Activated CD4-positive, alpha-beta T cell treated with anti-CD3 and anti-CD28 coated beads, Interleukin-2, amount 10 ng/mL, durations not matched to agents 7 days and 5 days (primary cell): Measurements from ENCODE around the gene KCNN3. TPM values are rescaled to one million over a fixed set of nuclear protein-coding genes. Genes with fewer than 3 reads are reported as not detected.

Source experiments
- CTCF ChIA-PET: fragments of 350-600 bp; sonication (Branson Sonifier 250); formaldehyde crosslinking; loops from one replicate; lab custom pipeline; 2021; ENCODE audit warnings: antibody characterized with exemption; lab: Charles Lee
- POLR2A ChIA-PET: fragments of 350-600 bp; sonication (Branson Sonifier 250); formaldehyde crosslinking; loops from one replicate; lab custom pipeline; 2021; ENCODE audit warnings: antibody characterized with exemption; lab: Charles Lee
- DNase-seq: peaks from one replicate; pipeline ENCODE4 v3.0.0-alpha.2; 2020
- H3K27ac Mint-ChIP-seq: one replicate; pipeline ENCODE4 v1.8.0; 2021; ENCODE audit warnings: mild to moderate bottlenecking, moderate library complexity, mixed read lengths
- H3K27me3 Mint-ChIP-seq: one replicate; pipeline ENCODE4 v1.8.0; 2021; ENCODE audit warnings: mixed read lengths
- H3K36me3 Mint-ChIP-seq: one replicate; pipeline ENCODE4 v1.8.0; 2021; ENCODE audit warnings: low read depth, mixed read lengths
- H3K4me1 Mint-ChIP-seq: one replicate; pipeline ENCODE4 v1.8.0; 2021; ENCODE audit warnings: mixed read lengths
- H3K4me3 Mint-ChIP-seq: one replicate; pipeline ENCODE4 v1.8.0; 2021; ENCODE audit warnings: mild to moderate bottlenecking, moderate library complexity, mixed read lengths
- H3K9me3 Mint-ChIP-seq: one replicate; pipeline ENCODE4 v1.8.0; 2021; ENCODE audit warnings: mixed read lengths
- total RNA-seq, 2 experiments: library from RNA; stranded (reverse); gene quantifications; one replicate each; pipeline ENCODE4 v1.2.3, GENCODE V29; 2021

Gene KCNN3
- total RNA-seq, 2 experiments from 2014 or later, result 0.17 TPM; not detected in 1

- H3K4me1 Mint-ChIP-seq, result no peaks in the 10 kb centered on the region
- no peaks in the 10 kb centered on the region for H3K9me3 Mint-ChIP-seq
- POLR2A ChIA-PET, result no interaction called here
- H3K36me3 Mint-ChIP-seq, result no peaks in the 10 kb centered on the region
- H3K4me3 Mint-ChIP-seq, result no peak overlapping the region
- peaks cover 3% of the 10 kb centered on the region for H3K27me3 Mint-ChIP-seq
- DNase-seq, result no peak
- no peak overlapping the region for H3K27ac Mint-ChIP-seq
- CTCF ChIA-PET, result interaction anchor here (1.5 kb wide), 1 partner anchor 296 kb away, joined by 3 read pairs; the partner anchor contains the start of gene KRTCAP2
Measured at GRCh38 chr1:154876842-154877369, 6.8 kb upstream of the KCNN3 start.

- Mint-ChIP-seq H3K9me3 (no peaks in the 10 kb centered on the region), H3K27me3 (peaks cover 16% of the 10 kb centered on the region), H3K27ac (no peak overlapping the region), H3K36me3 (no peaks in the 10 kb centered on the region), H3K4me3 (no peak overlapping the region), H3K4me1 (peaks cover 19% of the 10 kb centered on the region)
- ChIA-PET CTCF (no interaction called here), POLR2A (no interaction called here)
- no peak for DNase-seq
Measured at GRCh38 chr1:154874465-154874864, 4.4 kb upstream of the KCNN3 start.

- ChIA-PET CTCF (interaction anchor here (0.7 to 1.2 kb wide), 2 partner anchors 35 to 306 kb away, joined by 3 read pairs; partner anchors contain the start of gene CHRNB2), POLR2A (no interaction called here)
- DNase-seq, result no peak
- H3K9me3 Mint-ChIP-seq, result no peaks in the 10 kb centered on the region
- no peaks in the 10 kb centered on the region for H3K36me3 Mint-ChIP-seq
- peaks cover 26% of the 10 kb centered on the region for H3K4me1 Mint-ChIP-seq
- no peak overlapping the region for H3K4me3 Mint-ChIP-seq
- no peak overlapping the region for H3K27ac Mint-ChIP-seq
- peaks cover 27% of the 10 kb centered on the region for H3K27me3 Mint-ChIP-seq
Measured at GRCh38 chr1:154873321-154873950, 3.4 kb upstream of the KCNN3 start.

GRCh38 chr1:154871374-154871773 lies 1.3 kb upstream of the KCNN3 start:
- POLR2A ChIA-PET, result interaction anchor here (0.6 kb wide), 1 partner anchor 30 kb away, joined by 3 read pairs; no protein-coding TSS in a partner anchor
- peaks cover 26% of the 10 kb centered on the region for H3K4me1 Mint-ChIP-seq
- no peak overlapping the region for H3K27ac Mint-ChIP-seq
- no peak overlapping the region for H3K4me3 Mint-ChIP-seq
- H3K27me3 Mint-ChIP-seq, result peaks cover 36% of the 10 kb centered on the region
- no peak for DNase-seq
- no peaks in the 10 kb centered on the region for H3K36me3 Mint-ChIP-seq
- CTCF ChIA-PET, result interaction anchor here (1.0 to 1.2 kb wide), 2 partner anchors 12 to 202 kb away, joined by 4 to 5 read pairs; no protein-coding TSS in a partner anchor
- H3K9me3 Mint-ChIP-seq, result no peaks in the 10 kb centered on the region

DNA sequence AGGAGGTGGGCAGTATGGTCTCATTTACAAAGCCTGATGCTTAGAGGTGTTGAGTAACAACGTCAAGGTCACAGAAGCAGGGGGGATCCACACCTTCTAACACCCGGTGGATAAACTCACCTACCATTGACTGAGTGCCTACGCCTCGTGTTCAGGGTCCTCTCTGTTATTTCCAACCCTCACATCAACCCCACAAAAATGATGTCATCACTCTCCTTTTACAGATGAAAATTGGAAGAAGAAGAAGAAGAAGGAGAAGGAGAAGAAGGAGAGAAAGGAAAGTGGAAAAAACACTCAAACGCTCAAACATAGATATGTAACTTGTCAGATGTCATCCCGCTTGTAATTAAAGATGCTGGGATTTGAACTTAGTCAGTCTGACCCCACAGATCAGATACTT lies 653 bp upstream of the KCNN3 start:
- CTCF ChIA-PET, result interaction anchor here (0.9 to 1.4 kb wide), 4 partner anchors 11 to 201 kb away, joined by 3 to 5 read pairs (median 4); partner anchors contain the start of gene ADAM15

GRCh38 chr1:154869351-154870114 lies 548 bp downstream of the KCNN3 start:
- peaks cover 28% of the 10 kb centered on the region for H3K4me1 Mint-ChIP-seq
- no peaks in the 10 kb centered on the region for H3K36me3 Mint-ChIP-seq
- no peak overlapping the region for H3K27ac Mint-ChIP-seq
- POLR2A ChIA-PET, result no interaction called here
- CTCF ChIA-PET, result interaction anchor here (0.6 to 2.8 kb wide), 9 partner anchors 9 to 694 kb away, joined by 3 to 9 read pairs (median 3); partner anchors contain the start of gene ADAM15
- no peak overlapping the region for H3K4me3 Mint-ChIP-seq
- no peak for DNase-seq
- H3K9me3 Mint-ChIP-seq, result no peaks in the 10 kb centered on the region
- H3K27me3 Mint-ChIP-seq, result peaks cover 38% of the 10 kb centered on the region

More for the DNA sequence above, 653 bp upstream of the KCNN3 start:
- H3K4me3 Mint-ChIP-seq, result no peak overlapping the region
- POLR2A ChIA-PET, result no interaction called here
- no peak overlapping the region for H3K27ac Mint-ChIP-seq
- no peak for DNase-seq
- H3K4me1 Mint-ChIP-seq, result peaks cover 26% of the 10 kb centered on the region
- H3K27me3 Mint-ChIP-seq, result peaks cover 41% of the 10 kb centered on the region
- H3K9me3 Mint-ChIP-seq, result no peaks in the 10 kb centered on the region
- H3K36me3 Mint-ChIP-seq, result no peaks in the 10 kb centered on the region

- H3K27me3 Mint-ChIP-seq, result peaks cover 42% of the 10 kb centered on the region
- no peak overlapping the region for H3K4me3 Mint-ChIP-seq
- no peaks in the 10 kb centered on the region for H3K36me3 Mint-ChIP-seq
- H3K9me3 Mint-ChIP-seq, result no peaks in the 10 kb centered on the region
- no peak for DNase-seq
- peaks cover 33% of the 10 kb centered on the region for H3K4me1 Mint-ChIP-seq
- ChIA-PET CTCF (interaction anchor here (1.5 to 2.8 kb wide), 3 partner anchors 11 to 184 kb away, joined by 3 to 9 read pairs (median 4); no protein-coding TSS in a partner anchor), POLR2A (no interaction called here)
- no peak overlapping the region for H3K27ac Mint-ChIP-seq
Measured at GRCh38 chr1:154867841-154868605, 2.1 kb downstream of the KCNN3 start.

DNA sequence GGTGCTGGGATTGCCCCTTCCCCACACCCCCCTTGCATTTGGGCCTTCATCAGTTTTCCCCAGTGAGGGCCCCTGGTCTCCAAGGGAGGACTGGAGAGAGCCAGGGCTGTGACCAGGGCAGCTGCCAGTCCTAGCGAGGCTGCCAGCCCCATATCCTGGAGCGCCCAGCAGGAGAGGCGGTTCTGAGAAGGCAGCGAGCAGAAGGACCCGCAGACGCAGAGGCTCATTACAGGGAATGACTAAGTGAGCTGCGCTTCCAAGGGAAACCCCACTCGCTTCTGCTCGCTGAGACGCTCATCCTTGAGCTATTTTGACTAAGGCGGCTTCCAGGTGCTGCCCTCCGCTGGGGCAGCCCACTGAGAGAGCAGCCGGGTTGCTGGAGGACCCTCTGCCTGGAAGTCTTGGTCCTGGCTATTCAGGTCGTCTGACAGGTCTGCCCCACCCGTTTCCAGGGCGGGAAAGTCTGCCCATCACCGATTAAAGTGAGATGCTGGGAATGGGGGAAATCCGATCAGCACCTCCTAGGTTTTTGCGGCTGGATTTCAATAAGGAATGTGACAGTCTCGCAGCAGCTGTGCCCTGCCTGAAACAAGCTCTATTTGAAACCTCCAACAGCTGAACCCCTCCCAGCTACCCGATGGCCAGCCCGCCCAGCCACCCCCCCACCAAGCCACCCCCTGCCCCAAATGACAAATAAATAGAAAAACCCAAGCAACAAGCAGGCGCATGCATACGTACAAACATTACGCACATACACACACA lies 2.8 kb downstream of the KCNN3 start:
- DNase-seq, result no peak

GRCh38 chr1:154866257-154867063 lies 3.6 kb downstream of the KCNN3 start:
- H3K4me3 Mint-ChIP-seq, result no peak overlapping the region
- H3K27me3 Mint-ChIP-seq, result peaks cover 41% of the 10 kb centered on the region
- CTCF ChIA-PET, result interaction anchor here (0.6 to 2.8 kb wide), 8 partner anchors 12 to 298 kb away, joined by 3 to 9 read pairs (median 3); no protein-coding TSS in a partner anchor
- POLR2A ChIA-PET, result no interaction called here
- H3K9me3 Mint-ChIP-seq, result no peaks in the 10 kb centered on the region
- DNase-seq, result no peak
- no peak overlapping the region for H3K27ac Mint-ChIP-seq
- H3K4me1 Mint-ChIP-seq, result peaks cover 28% of the 10 kb centered on the region
- no peaks in the 10 kb centered on the region for H3K36me3 Mint-ChIP-seq

More for the DNA sequence above, 2.8 kb downstream of the KCNN3 start:
- H3K4me3 Mint-ChIP-seq, result no peak overlapping the region
- H3K27ac Mint-ChIP-seq, result no peak overlapping the region
- no peaks in the 10 kb centered on the region for H3K36me3 Mint-ChIP-seq
- peaks cover 42% of the 10 kb centered on the region for H3K27me3 Mint-ChIP-seq
- H3K9me3 Mint-ChIP-seq, result no peaks in the 10 kb centered on the region
- ChIA-PET CTCF (interaction anchor here (0.6 to 2.8 kb wide), 3 partner anchors 11 to 58 kb away, joined by 3 to 9 read pairs (median 3); no protein-coding TSS in a partner anchor), POLR2A (no interaction called here)
- peaks cover 33% of the 10 kb centered on the region for H3K4me1 Mint-ChIP-seq

GRCh38 chr1:154865442-154866256 lies 4.4 kb downstream of the KCNN3 start:
- peaks cover 36% of the 10 kb centered on the region for H3K27me3 Mint-ChIP-seq
- no peak overlapping the region for H3K27ac Mint-ChIP-seq
- CTCF ChIA-PET, result interaction anchor here (0.6 to 1.2 kb wide), 7 partner anchors 13 to 297 kb away, joined by 3 to 4 read pairs (median 3); no protein-coding TSS in a partner anchor
- POLR2A ChIA-PET, result no interaction called here
- H3K36me3 Mint-ChIP-seq, result no peaks in the 10 kb centered on the region
- DNase-seq, result no peak
- peaks cover 21% of the 10 kb centered on the region for H3K4me1 Mint-ChIP-seq
- H3K4me3 Mint-ChIP-seq, result no peak overlapping the region
- no peaks in the 10 kb centered on the region for H3K9me3 Mint-ChIP-seq
